Astrocyte of the spinal cord (primary cell): ENCODE results near the gene UBAP1L.

Experiments
- DNase-seq: peaks from one replicate; pipeline ENCODE4 v3.0.0; 2011; ENCODE audit warnings: low read depth, low spot score
- H3K4me3 ChIP-seq: 2 replicates; pipeline ENCODE4 v1.5.1; 2011; ENCODE audit warnings: low read depth, mild to moderate bottlenecking, low read length, moderate library complexity
- CTCF ChIP-seq: IDR thresholded peaks from 2 replicates; pipeline ENCODE4 v1.5.1; 2012; ENCODE audit warnings: low read depth, mild to moderate bottlenecking, low read length, inconsistent platforms
- in situ Hi-C: cut with HindIII; loops from 2 replicates; pipeline ENCODE4 v1.10.0; 2017; ENCODE audit warnings: low sequenced_read_pairs

Gene UBAP1L

GRCh38 chr15:65072617-65073016, 42.4 kb downstream of the UBAP1L start:
- no peak for DNase-seq
- in situ Hi-C loops = no loop called here
- H3K4me3 ChIP-seq = no peak overlapping the region
- no peak for TF ChIP-seq CTCF

- no peak for DNase-seq
- H3K4me3 ChIP-seq = no peak overlapping the region
- no peak for TF ChIP-seq CTCF
- in situ Hi-C loops = no loop called here
These were observed 43.0 kb downstream of the UBAP1L start for GRCh38 chr15:65072027-65072426.

- H3K4me3 ChIP-seq = no peak overlapping the region
- TF ChIP-seq CTCF = no peak
- DNase-seq = no peak
- in situ Hi-C loops = no loop called here
These were observed 43.6 kb downstream of the UBAP1L start for GRCh38 chr15:65071381-65071811.

GRCh38 chr15:65069779-65070546, 45.0 kb downstream of the UBAP1L start:
- H3K4me3 ChIP-seq = no peak overlapping the region
- TF ChIP-seq CTCF = no peak
- no peak for DNase-seq
- in situ Hi-C loops = no loop called here

GRCh38 chr15:65069179-65069578, 45.8 kb downstream of the UBAP1L start:
- peak; percentile 82 for DNase-seq

GRCh38 chr15:65068403-65068788, 46.6 kb downstream of the UBAP1L start:
- no peak for DNase-seq
- no peak for TF ChIP-seq CTCF
- no peak overlapping the region for H3K4me3 ChIP-seq
- in situ Hi-C loops = no loop called here

More at GRCh38 chr15:65069179-65069578, 45.8 kb downstream of the UBAP1L start:
- H3K4me3 ChIP-seq = no peak overlapping the region
- in situ Hi-C loops = no loop called here
- TF ChIP-seq CTCF = no peak
